H1 (cell line): Measurements from ENCODE around the gene NDUFA13. TPM values are rescaled to one million over a fixed set of nuclear protein-coding genes. Genes with fewer than 3 reads are reported as not detected.

Experiments used
- CHD7 ChIP-seq: fragments of 300-600 bp; sonication (generic); IDR thresholded peaks from 2 replicates; pipeline ENCODE4 v1.7.1; 2012; ENCODE audit warnings: low read length, moderate library complexity, mild to moderate bottlenecking, inconsistent platforms; ENCODE audit not compliant: insufficient replicate concordance
- SIRT6 ChIP-seq: IDR thresholded peaks from one replicate; pipeline ENCODE4 v1.7.1; 2012; ENCODE audit warnings: low read length, inconsistent platforms
- polyA plus RNA-seq, 7 experiments: library from polyadenylated mRNA; depleted of rRNA in 3 of 7; stranded (reverse) in 5 of 7; unstranded in 2 of 7; fragments of >200 nt in 5 of 7; fragments of 200-250 nt in 2 of 7; gene quantifications; 1 replicate in 5 of 7; 2 replicates in 1 of 7; 4 replicates in 1 of 7; pipeline versions ENCODE4 v1.2.1 to v1.2.3, GENCODE V29; 2011 to 2013; ENCODE audit warnings: missing spikeins in 2 of 7, mixed read lengths in 2 of 7
- total RNA-seq: library from RNA; stranded (reverse); fragmentation: NEBNext Ultra II Directional; extraction: Animal tissue kit (Norgen Biotek cat#: 25700); gene quantifications from 2 replicates; pipeline ENCODE4 v1.2.1, GENCODE V29; 2021

Gene NDUFA13
- total and polyA plus RNA-seq, 2 of the 8 experiments (the other 6 are each of a cell fraction or from before 2014, with no cell fraction given), result 413 to 1,105 TPM

DNA sequence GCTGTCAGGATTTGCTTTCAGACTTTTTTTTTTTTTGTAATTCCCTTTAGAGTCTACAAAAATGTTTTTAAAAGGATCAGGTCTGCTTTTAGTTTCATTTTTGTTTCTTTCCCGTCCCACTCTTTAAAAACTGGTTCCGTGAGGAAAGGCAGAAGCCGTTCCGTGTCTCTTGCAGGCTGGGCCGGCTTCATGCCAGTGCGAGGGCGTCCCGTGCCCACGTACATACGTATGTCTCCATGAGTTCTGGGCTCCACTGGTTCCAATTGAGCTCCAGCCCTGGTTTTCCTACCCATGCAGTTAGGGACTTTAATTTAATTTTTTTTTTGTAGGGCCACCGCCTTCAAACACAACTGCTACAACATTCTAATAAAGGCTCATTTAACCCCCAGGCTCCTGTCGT lies 9.4 kb upstream of the NDUFA13 start (continued):
- TF ChIP-seq CHD7 (no peak), SIRT6 (no peak)
